ENCODE data around the gene CRIP2. TPM values are rescaled to one million over a fixed set of nuclear protein-coding genes. Genes with fewer than 3 reads are reported as not detected.

The CRIP2 gene
- total RNA-seq = 186 TPM

DNA sequence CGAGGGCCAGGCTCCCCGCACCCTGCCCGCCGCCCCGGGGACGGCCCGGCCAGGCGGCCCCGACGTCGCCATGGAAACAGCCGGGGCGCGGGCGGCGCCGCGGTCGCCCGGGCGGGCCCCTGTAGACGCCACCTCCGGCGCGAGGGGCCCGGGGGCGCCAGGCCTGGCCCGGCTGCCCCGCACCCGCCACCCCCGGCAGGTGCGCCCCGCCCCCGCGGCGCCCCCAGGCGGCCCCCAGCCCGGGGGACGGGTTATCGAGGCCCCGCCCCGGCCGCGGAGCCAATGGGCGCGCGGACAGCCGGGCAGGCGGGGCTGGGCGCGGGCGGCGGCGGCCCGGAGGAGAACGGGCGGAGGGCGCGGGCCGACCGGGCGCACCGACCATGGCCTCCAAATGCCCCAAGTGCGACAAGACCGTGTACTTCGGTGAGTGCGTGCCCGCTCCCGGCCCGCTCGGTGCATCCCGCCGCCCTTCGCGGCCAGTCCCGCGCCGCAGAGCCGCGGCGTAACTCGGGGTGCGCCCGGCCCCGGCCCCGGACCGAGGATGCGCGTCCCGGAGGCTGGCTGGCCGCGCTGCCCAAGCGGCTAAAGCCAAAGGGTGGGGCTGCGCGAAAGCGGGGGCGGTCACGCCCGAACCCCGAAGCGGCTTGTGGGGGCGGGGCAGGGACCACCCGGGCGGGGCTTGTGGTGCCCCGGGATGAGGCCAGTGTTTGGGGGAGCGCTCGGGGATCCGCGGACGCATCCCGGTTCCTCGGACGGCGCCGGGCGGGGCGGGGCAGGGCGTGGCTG is at the start of gene CRIP2:
Gene CRIP2, plus strand, starts transcription at position 339 of the 786 bp plus-strand sequence. Its CDS starts 42 bp downstream, at position 381.
- DNase-seq (ENCODE audit: low spot score) = no peak

GRCh38 chr14:105424861-105425260 is 49.8 kb upstream of the CRIP2 start:
- no peak for DNase-seq (ENCODE audit: low spot score)

GRCh38 chr14:105425823-105426247 is 48.8 kb upstream of the CRIP2 start:
- no peak for DNase-seq (ENCODE audit: low spot score)

DNA sequence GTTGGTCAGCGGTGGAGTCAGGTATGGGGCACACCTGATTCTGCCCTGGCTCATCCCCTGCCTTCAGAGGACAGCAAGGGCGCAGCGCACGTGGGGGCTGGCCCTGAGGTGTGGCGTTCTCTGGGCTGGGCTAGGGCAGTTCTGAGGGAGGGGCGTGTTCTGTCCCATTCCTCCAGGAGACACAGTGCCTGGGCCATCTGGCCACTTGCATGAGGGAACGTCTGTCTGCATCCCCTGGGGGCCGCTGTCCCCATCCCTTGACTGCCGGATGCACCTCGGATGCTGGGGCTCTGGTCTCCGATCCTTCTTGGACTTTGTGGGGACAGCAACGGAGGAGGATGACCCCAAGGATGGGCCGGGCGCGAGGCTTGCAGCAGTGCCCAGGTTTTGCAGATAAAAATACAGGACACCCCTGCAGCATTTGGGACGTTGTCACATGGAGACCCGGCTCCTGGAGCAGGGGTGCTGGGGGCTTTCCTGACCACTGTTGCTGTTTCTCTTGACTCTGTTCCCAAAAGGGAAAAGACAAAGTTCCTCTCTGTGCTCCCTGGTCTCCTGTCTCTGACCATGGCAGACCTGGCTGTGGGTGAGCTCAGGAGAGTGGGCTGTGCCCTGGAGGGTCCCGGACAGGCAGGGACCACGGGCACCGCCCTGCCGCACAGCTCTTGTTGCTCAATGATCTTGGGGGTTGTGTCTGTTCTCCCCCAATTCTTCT is 48.0 kb upstream of the CRIP2 start:
- DNase-seq (ENCODE audit: low spot score) = no peak

- no peak for DNase-seq (ENCODE audit: low spot score)
These were observed 47.2 kb upstream of the CRIP2 start for GRCh38 chr14:105427412-105427811.

DNA sequence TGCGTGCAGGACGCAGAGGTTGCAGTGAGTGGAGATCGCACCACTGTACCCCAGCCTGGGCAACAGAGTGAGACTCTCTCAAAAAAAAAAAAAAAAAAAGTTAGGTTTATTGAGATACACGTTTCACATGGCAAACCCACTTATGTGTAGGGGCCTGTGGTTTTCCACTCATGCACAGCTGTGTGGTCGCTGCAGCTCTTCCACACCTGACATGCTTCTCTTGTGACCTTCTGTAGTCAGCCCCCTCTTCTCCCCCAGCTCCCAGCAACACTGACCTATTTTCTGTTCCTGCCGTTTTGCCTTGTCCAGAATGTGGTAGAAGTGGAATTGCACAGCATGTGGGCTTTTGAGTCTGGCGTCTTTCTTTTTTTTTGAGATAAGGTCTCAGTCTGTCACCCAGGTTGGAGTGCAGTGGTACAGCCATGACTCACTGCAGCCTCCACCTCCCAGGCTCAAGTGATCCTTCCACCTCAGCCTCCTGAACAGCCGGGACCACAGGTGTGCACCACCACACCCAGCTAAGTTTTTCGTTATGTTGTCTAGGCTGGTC is 46.6 kb upstream of the CRIP2 start:
- DNase-seq (ENCODE audit: low spot score) = no peak

DNA sequence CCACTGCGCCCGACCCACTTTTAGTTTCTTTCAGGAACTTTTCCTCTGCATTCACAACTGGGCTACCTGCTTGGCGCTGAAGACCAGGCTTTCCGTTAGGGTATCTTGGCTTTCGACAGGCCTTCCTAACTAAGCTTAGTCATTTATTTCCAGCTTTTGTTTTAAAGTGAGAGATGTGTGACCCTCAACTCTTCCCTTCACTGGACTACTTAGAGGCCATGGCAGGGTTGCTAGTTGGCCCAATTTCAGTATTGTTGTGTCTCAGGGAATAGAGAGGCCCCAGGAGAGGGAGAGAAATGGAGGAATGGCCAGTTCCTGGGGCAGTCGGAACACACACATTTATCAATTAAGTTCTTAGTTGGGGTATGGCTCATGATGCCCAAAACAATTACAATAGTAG is 44.6 kb upstream of the CRIP2 start:
- no peak for DNase-seq (ENCODE audit: low spot score)

DNA sequence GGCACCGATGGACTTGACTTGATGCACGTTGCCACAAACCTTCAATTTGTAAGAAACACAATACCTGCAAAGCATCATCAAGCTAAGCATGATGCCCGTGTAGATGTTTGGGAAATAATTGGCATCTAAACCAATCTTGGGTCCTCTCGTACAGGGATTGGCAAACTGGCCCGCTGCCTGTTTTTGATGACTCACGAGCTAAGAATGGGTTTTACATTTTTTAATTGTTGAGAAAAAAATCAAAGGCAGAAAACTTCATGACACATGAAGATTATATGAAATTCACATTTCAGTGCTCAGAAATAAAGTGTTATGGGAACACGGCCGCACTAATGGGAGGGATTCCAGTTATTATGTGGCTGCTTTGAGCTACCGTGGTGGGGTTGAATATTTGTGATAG is 44.1 kb upstream of the CRIP2 start:
- no peak for DNase-seq (ENCODE audit: low spot score)

- no peak for DNase-seq (ENCODE audit: low spot score)
These were observed 43.4 kb upstream of the CRIP2 start for GRCh38 chr14:105431256-105431655.

- DNase-seq (ENCODE audit: low spot score) = no peak
These were observed 42.0 kb upstream of the CRIP2 start for GRCh38 chr14:105432657-105433056.

- DNase-seq (ENCODE audit: low spot score) = no peak
These were observed 41.4 kb upstream of the CRIP2 start for GRCh38 chr14:105433161-105433605.

- no peak for DNase-seq (ENCODE audit: low spot score)
These were observed 38.2 kb upstream of the CRIP2 start for GRCh38 chr14:105436402-105436801.

DNA sequence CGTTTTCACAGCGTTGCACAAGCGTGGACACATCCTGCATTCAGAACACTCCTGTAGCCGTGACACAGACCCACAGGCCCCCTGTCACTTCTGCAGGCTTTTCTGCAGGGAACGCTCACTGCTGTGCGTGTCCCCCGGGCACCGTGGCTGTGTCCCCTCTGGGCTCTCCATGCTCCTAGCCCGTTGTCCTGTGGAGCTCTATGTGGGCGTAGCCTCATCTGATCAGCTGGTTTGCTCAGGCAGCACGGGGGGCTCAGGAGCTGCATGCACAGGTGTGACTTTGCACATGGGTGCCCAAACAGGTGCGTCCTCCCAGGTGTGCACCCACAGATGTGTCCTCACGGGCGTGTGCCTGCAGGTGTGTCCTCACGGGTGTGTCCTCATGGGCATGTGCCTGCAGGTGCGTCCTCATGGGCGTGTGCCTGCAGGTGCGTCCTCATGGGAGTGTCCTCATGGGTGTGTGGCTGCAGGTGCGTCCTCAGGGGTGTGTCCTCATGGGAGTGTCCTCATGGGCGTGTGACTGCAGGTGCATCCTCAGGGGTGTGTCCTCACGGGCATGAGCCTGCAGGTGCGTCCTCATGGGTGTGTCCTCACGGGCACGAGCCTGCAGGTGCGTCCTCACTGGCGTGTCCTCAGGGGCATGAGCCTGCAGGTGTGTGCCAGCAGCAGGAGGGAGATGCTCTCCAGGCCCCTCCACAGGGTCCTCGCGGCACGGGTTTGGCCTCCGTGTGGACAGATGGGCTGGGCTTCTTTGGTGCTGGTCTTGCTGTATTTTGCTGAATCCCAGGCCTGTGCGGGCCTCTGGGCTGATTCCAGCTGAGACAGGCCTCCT is 37.5 kb upstream of the CRIP2 start:
- DNase-seq (ENCODE audit: low spot score) = no peak

DNA sequence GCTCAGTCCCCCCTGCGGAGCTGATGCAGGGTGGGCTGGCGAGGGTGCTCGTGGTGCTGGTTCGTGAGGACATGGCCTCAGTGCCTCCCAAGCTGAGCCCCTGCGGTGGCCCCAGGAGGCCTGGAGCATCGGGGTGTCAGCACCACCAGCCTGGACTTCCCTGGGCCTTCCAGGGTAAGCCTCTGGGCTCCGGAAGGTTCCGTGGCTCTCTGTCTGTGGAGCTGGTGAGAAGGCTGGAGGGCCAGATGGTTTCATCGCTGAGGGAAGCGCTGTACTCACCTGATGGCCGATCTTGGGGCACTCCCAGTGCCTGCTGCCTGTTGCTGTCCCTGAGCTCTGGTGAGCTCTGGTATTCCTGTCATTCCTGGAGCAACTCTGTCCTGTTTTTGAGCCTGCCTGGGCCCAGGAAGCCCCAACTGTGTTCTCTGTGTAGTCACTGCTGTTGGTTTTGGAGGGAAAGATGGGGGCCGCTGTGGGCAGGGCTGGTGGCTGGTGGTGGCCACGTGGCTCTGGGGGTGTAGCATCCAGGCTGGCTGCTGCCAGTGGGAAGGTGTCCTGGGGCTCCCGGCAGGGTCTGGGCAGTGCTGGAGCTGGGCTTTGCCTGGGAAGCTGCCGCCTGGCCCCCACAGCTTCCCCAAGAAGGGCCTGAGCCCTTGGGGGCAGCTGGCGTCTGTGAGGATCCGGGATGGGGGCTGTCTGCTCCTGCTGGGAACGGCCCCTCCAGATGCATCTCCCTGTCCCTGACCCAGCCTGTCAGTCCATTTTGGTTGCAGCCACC is 36.7 kb upstream of the CRIP2 start:
- DNase-seq (ENCODE audit: low spot score) = no peak

GRCh38 chr14:105439179-105439578 is 35.4 kb upstream of the CRIP2 start:
- DNase-seq (ENCODE audit: low spot score) = no peak

DNA sequence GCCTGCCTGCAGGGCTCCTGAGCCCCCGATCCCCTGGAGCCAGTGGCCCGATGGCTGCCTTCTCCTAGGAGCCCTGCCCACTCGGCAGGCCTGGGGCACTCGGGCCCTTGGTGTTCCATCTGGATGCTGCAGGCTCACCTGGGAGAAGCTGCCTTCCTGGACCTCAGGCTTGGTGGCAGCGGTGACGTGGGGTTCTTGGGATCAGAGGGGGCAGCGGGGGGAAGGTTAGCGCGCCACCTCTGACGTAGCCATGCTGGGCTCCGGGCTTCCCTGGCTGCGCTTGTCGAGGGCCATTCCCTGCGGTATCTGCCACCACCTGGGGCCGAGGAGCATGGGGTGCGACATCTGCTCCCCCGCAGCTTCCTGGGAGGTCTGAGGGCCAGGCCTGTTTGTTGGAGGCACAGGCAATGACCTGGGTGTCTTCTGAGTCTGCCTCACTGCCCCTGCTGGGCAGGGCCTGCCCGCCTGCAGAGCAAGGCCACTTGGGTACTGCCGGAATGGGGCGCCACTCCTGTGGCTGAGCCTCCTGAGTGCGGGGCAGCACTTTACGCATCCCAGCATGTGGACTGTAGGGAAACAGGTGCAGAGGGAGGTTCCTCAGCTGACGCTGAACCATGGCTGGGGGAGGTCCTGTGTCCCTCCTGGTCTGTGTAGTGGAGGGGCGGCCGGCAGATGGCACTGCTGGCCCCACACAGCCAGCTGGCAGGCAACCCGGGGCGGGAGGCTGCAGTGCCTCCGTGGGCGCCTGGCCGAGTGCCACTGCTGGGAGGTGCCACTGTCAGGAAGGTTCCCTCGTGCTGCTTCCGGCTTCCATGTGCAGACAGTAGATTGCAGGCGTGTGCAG is 34.7 kb upstream of the CRIP2 start:
- DNase-seq (ENCODE audit: low spot score) = no peak

DNA sequence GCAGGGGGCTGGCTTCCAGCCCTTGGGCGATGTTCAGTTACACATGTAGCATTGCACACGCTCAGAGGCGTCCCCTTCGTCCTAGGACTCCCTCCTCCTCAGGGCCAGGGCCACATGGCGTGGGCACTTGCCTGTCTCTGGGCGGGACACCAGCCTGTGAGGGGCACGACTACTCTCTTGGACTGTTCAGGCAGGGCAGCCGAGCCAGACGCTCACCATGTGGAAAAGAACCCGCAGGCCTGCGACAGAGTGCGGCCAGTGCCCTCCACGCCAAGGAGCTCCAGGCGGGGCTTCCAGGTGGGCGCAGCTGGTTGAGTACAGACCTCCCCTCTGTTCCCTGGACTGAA is 34.1 kb upstream of the CRIP2 start:
- DNase-seq (ENCODE audit: low spot score) = no peak

- no peak for DNase-seq (ENCODE audit: low spot score)
These were observed 33.6 kb upstream of the CRIP2 start for GRCh38 chr14:105440992-105441391.

DNA sequence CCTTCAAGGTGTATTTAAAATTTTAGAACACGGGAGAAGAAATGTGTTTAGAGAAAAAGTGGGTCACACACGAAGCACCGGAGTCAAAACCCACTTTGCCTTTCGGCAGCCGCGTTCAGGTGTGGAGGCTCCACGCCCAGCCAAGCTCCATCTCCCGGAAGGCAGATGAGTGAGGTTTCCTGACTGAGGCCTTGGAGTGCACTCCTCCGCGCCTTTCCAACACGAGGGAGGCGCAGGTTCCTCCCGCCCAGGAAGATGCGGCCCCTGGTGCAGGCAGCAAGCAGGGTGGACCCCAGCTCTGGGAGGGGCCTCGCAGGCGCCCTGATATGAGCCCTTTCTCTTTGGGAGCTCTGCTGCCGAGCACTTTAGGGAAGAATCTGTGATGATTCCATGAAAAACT is 32.5 kb upstream of the CRIP2 start:
- no peak for DNase-seq (ENCODE audit: low spot score)

DNA sequence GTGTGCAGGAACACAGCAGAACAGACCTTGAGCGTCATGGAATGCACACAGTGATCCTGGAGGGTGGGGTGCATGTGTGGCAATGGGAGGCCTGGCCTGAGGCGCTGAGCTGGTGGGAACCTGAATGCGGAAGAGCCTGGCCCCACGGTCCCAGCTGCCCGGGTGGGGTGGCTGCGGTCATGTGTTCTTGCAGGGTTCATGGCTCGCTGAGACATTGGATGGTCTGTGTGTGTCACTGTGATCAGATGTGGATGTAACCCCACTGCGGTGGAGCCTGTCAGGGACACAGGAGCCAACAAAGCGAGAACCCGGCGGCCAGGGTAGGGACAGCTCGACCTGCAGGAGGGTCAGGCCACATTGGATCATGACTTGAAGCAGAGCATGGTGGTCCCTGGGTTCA is 31.8 kb upstream of the CRIP2 start:
- no peak for DNase-seq (ENCODE audit: low spot score)
